A549 (cell line): Measurements from ENCODE around the gene OR51S1. TPM values are rescaled to one million over a fixed set of nuclear protein-coding genes. Genes with fewer than 3 reads are reported as not detected.

ENCODE experiments used
- ATAC-seq, 2 experiments: fragments of 200-7000 bp in 1 of 2; fragments of >200 bp in 1 of 2; cut with Nextera tagmentation in 1 of 2; cut with Tn5 transposase in 1 of 2; 3 replicates each; pipeline versions ENCODE4 v1.8.0 to v1.9.1; 2018 to 2020; ENCODE audit warnings: mild to moderate bottlenecking in 1 of 2, moderate library complexity in 1 of 2
- CTCF ChIA-PET: fragments of 300-600 bp; sonication (Branson Sonifier 250); formaldehyde crosslinking; extraction: SDS; loops from one replicate; lab custom pipeline; 2021; ENCODE audit warnings: antibody characterized with exemption, inconsistent platforms; lab: Yijun Ruan, JAX
- POLR2A ChIA-PET: fragments of 350-600 bp; formaldehyde crosslinking; extraction: SDS; loops from one replicate; lab custom pipeline; 2021; ENCODE audit warnings: antibody characterized with exemption, inconsistent platforms; lab: Yijun Ruan, JAX
- DNase-seq, 2 experiments: peaks; one replicate each; pipeline versions ENCODE4 v3.0.0 to v3.0.0-alpha.2; 2011 to 2016; ENCODE audit warnings: low read depth in 1 of 2, low spot score in 1 of 2
- FAIRE-seq: peaks from 2 replicates; lab custom pipeline; 2011; peaks lifted over from hg19 to GRCh38; lab: Jason Lieb, UNC
- H3K27ac ChIP-seq, 2 experiments: fragments of >200 bp; sonication (Bioruptor Twin); formaldehyde crosslinking; 3 replicates each; pipeline ENCODE4 v1.5.1; 2016 to 2017
- H3K4me1 ChIP-seq: fragments of >200 bp; sonication (Bioruptor Twin); formaldehyde crosslinking; 3 replicates; pipeline ENCODE4 v1.6.1; 2016
- H3K4me2 ChIP-seq: fragments of >200 bp; sonication (Bioruptor Twin); formaldehyde crosslinking; 3 replicates; pipeline ENCODE4 v1.6.1; 2016
- H3K4me3 ChIP-seq: fragments of >200 bp; sonication (Bioruptor Twin); formaldehyde crosslinking; 3 replicates; pipeline ENCODE4 v1.5.1; 2016
- H3K9me3 ChIP-seq: fragments of >200 bp; sonication (Bioruptor Twin); formaldehyde crosslinking; 3 replicates; pipeline ENCODE4 v1.6.1; 2016
- CBX2 ChIP-seq: fragments of 200-600 bp; sonication (generic); IDR thresholded peaks from 2 replicates; pipeline ENCODE4 v1.6.1; 2016; ENCODE audit warnings: low read depth, mild to moderate bottlenecking, borderline replicate concordance
- EHF ChIP-seq: fragments of 250-450 bp; sonication (Bioruptor Pico); IDR thresholded peaks from 2 replicates; pipeline ENCODE4 v1.5.0; 2020; ENCODE audit warnings: mild to moderate bottlenecking
- ESRRA ChIP-seq: fragments of 150-350 bp; IDR thresholded peaks from 2 replicates; pipeline ENCODE4 v1.6.1; 2014; ENCODE audit warnings: mild to moderate bottlenecking, low read length, borderline replicate concordance
- FOSB ChIP-seq: fragments of 250-450 bp; sonication (Bioruptor Pico); IDR thresholded peaks from 2 replicates; pipeline ENCODE4 v1.5.0; 2020; ENCODE audit warnings: mild to moderate bottlenecking, moderate library complexity
- FOSL2 ChIP-seq, 2 experiments: fragments of 450-650 bp in 1 of 2; fragments of >200 bp in 1 of 2; sonication (Bioruptor Twin) in 1 of 2; formaldehyde crosslinking; IDR thresholded peaks; 2 replicates each; pipeline versions ENCODE4 v1.5.0 to v1.6.1; 2016 to 2020; ENCODE audit warnings: mild to moderate bottlenecking in 1 of 2, moderate library complexity in 1 of 2
- JUNB ChIP-seq: fragments of >200 bp; sonication (Bioruptor Twin); formaldehyde crosslinking; IDR thresholded peaks from 2 replicates; pipeline ENCODE4 v1.6.1; 2016
- MAFK ChIP-seq: fragments of 450-650 bp; IDR thresholded peaks from 2 replicates; pipeline ENCODE4 v1.6.1; 2014; ENCODE audit not compliant: partially characterized antibody
- NFE2L2 ChIP-seq: fragments of 150-350 bp; conservative IDR thresholded peaks from 2 replicates; pipeline ENCODE4 v1.6.1; 2014; ENCODE audit warnings: low read length
- RAD21 ChIP-seq, 2 experiments: fragments of >200 bp in 1 of 2; sonication (Bioruptor Twin) in 1 of 2; formaldehyde crosslinking in 1 of 2; IDR thresholded peaks in 1 of 2; conservative IDR thresholded peaks in 1 of 2; 2 replicates in 1 of 2; 3 replicates in 1 of 2; pipeline ENCODE4 v1.6.1; 2012 to 2018; ENCODE audit warnings: inconsistent platforms in 1 of 2
- RNF2 ChIP-seq: fragments of 200-600 bp; sonication (generic); IDR thresholded peaks from 2 replicates; pipeline ENCODE4 v1.6.1; 2016; ENCODE audit warnings: low read depth, mild to moderate bottlenecking, antibody characterized with exemption, moderate library complexity, borderline replicate concordance
- SREBF2 ChIP-seq: fragments of 450-650 bp; IDR thresholded peaks from 2 replicates; pipeline ENCODE4 v1.6.1; 2014; ENCODE audit warnings: mild to moderate bottlenecking, moderate library complexity
- ZFP36 ChIP-seq: fragments of 450-650 bp; IDR thresholded peaks from 2 replicates; pipeline ENCODE4 v1.6.1; 2014; ENCODE audit warnings: borderline replicate concordance; ENCODE audit not compliant: partially characterized antibody
- ZNF302 ChIP-seq: fragments of 250-450 bp; sonication (Bioruptor Pico); IDR thresholded peaks from 2 replicates; pipeline ENCODE4 v1.9.0; 2021; ENCODE audit warnings: inconsistent platforms, mild to moderate bottlenecking, moderate library complexity
- ZSCAN20 ChIP-seq: fragments of 250-450 bp; sonication (Bioruptor Pico); IDR thresholded peaks from 2 replicates; pipeline ENCODE4 v1.8.0; 2022; ENCODE audit warnings: mild to moderate bottlenecking, moderate library complexity
- WGBS: methylation state at CpG from one replicate; pipeline ENCODE4 v1.1.6; 2017; ENCODE audit errors: missing lambda C conversion rate; 5-methylcytosine and 5-hydroxymethylcytosine counted together
- polyA plus RNA-seq, 4 experiments: library from polyadenylated mRNA; depleted of rRNA in 3 of 4; stranded (reverse); fragments of >200 nt; fragmentation: RNase III in 1 of 4; extraction: RNeasy Plus Mini Kit Qiagen cat#74134 plus additional on column Dnase treatment in 1 of 4; gene quantifications; 2 replicates in 3 of 4; 3 replicates in 1 of 4; pipeline ENCODE4 v1.2.3, GENCODE V29; 2011 to 2017
- TF ChIP-seq, protein P1 (sequence below): fragments of 200-600 bp; sonication (generic); IDR thresholded peaks from 2 replicates; pipeline ENCODE4 v1.6.1; 2016; ENCODE audit warnings: antibody characterized with exemption, mild to moderate bottlenecking, moderate library complexity
- TF ChIP-seq, protein P2 (sequence below): fragments of 250-450 bp; sonication (Bioruptor Pico); IDR thresholded peaks from 2 replicates; pipeline ENCODE4 v1.5.0; 2020; ENCODE audit warnings: low read depth, mild to moderate bottlenecking, moderate library complexity
- TF ChIP-seq, protein P3 (sequence below): fragments of 450-650 bp; IDR thresholded peaks from 2 replicates; pipeline ENCODE4 v1.6.1; 2014; ENCODE audit warnings: antibody characterized with exemption
- TF ChIP-seq, protein P4 (sequence below): fragments of 250-450 bp; sonication (Bioruptor Pico); IDR thresholded peaks from 2 replicates; pipeline ENCODE4 v1.5.0; 2021; ENCODE audit warnings: mild to moderate bottlenecking, moderate library complexity, borderline replicate concordance

The OR51S1 gene
- polyA plus RNA-seq, 2 of the 4 experiments (the other 2 are of a cell fraction): not detected

DNA sequence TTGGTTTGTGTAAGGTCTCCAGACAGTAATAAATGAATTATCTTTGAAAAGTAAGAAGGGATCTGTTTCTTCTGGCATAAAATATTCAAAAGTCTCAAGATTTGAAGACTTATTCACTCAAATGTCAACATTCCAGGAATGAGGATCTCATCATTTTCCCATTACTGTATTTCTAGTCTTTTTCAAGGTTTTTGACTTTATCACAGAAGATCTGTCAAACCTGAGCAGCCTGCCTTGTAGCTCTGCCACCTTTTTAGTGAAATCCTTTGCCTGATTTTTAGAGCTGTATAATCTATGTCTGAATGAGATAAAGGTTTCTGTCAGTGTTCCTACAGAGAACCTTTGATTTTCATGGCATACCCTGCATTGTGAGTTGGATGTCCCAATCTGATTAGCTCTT lies 23.9 kb downstream of the OR51S1 start:
- FAIRE-seq (no peak), DNase-seq (no peak), ATAC-seq (no peak)
- no peak for TF ChIP-seq ZFP36
- TF ChIP-seq MAFK: no peak
- TF ChIP-seq, protein P1, sequence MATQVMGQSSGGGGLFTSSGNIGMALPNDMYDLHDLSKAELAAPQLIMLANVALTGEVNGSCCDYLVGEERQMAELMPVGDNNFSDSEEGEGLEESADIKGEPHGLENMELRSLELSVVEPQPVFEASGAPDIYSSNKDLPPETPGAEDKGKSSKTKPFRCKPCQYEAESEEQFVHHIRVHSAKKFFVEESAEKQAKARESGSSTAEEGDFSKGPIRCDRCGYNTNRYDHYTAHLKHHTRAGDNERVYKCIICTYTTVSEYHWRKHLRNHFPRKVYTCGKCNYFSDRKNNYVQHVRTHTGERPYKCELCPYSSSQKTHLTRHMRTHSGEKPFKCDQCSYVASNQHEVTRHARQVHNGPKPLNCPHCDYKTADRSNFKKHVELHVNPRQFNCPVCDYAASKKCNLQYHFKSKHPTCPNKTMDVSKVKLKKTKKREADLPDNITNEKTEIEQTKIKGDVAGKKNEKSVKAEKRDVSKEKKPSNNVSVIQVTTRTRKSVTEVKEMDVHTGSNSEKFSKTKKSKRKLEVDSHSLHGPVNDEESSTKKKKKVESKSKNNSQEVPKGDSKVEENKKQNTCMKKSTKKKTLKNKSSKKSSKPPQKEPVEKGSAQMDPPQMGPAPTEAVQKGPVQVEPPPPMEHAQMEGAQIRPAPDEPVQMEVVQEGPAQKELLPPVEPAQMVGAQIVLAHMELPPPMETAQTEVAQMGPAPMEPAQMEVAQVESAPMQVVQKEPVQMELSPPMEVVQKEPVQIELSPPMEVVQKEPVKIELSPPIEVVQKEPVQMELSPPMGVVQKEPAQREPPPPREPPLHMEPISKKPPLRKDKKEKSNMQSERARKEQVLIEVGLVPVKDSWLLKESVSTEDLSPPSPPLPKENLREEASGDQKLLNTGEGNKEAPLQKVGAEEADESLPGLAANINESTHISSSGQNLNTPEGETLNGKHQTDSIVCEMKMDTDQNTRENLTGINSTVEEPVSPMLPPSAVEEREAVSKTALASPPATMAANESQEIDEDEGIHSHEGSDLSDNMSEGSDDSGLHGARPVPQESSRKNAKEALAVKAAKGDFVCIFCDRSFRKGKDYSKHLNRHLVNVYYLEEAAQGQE: no peak
- TF ChIP-seq CBX2: no peak
- ChIA-PET CTCF (interaction anchor here (1.8 kb wide), 1 partner anchor 638 kb away, joined by 8 read pairs; no protein-coding TSS in a partner anchor), POLR2A (no interaction called here)
- Histone ChIP-seq H3K4me1 (no peaks in the 10 kb centered on the region), H3K27ac (no peak overlapping the region), H3K4me2 (no peak overlapping the region), H3K9me3 (no peaks in the 10 kb centered on the region), H3K4me3 (no peak overlapping the region)

DNA sequence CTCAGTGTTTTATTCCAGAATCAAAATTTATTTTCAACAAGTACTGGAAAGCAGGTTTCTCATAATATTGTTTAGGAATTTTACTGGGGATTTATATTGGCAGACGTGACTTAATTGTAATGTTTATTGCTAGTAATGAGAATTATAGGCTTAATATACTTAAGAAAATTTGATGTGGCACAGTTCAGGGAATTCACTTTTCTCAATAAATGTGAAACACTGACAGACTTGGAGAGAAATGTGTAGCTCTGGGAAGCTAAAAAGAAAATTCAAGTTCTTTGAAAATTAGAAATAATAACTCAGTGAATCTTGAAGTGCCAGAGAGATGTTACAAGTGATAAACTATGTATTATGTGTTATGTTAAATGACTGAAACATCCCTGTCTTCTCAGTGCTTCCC lies 28.0 kb downstream of the OR51S1 start, which contains the start of gene OR51F2:
OR51F2 (plus strand) TSS at position 301 of the 400 bp plus-strand sequence. CDS start 101 bp downstream, outside the sequence.
- H3K9me3 ChIP-seq: no peaks in the 10 kb centered on the region
- WGBS: 11% methylated on average over 1 of the region's 1 CpG
- H3K4me2 ChIP-seq: no peak within 1 kb of the TSS
- ATAC-seq (no peak), DNase-seq (no peak), FAIRE-seq (no peak)
- POLR2A ChIA-PET: no interaction called here
- no peak within 1 kb of the TSS for H3K4me3 ChIP-seq
- CTCF ChIA-PET: no interaction called here
- H3K27ac ChIP-seq: no peak within 1 kb of the TSS
- no peaks in the 10 kb centered on the region for H3K4me1 ChIP-seq
- no peak for TF ChIP-seq RNF2
- TF ChIP-seq ZSCAN20 (CRISPR knock-in tag): no peak
- no peak for TF ChIP-seq FOSB (CRISPR knock-in tag)
- TF ChIP-seq, protein P2, sequence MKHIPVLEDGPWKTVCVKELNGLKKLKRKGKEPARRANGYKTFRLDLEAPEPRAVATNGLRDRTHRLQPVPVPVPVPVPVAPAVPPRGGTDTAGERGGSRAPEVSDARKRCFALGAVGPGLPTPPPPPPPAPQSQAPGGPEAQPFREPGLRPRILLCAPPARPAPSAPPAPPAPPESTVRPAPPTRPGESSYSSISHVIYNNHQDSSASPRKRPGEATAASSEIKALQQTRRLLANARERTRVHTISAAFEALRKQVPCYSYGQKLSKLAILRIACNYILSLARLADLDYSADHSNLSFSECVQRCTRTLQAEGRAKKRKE (CRISPR knock-in tag): no peak
- TF ChIP-seq ZNF302 (CRISPR knock-in tag): no peak
- TF ChIP-seq ESRRA: no peak
- TF ChIP-seq RAD21 (conservative IDR thresholded peaks at IDR 0.05 in 1 of 2, IDR thresholded peaks at IDR 0.05 in 1 of 2): no peak
- TF ChIP-seq, all 56 proteins: peak for 0

DNA sequence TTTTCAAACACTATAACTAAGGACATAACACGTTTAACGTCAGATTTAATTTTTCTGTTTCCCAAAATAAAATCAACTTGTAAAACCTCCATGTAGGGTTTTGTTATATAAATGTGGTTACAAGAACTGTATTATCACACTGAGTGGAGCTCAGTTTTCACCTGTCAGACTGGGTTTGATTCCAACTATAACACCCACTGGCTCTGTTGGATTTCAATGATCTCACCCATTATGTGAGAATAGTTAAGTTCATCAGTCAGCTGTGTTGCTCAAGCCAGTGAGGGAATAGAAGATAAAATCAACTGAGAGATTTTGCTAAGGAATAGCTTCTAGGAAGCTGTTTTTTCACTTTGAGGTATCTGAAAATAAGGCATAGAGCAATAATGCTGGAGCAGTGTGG lies 39.8 kb downstream of the OR51S1 start:
- CTCF ChIA-PET: no interaction called here
- DNase-seq: no peak
- no peak for TF ChIP-seq SREBF2
- TF ChIP-seq EHF (CRISPR knock-in tag): no peak
- TF ChIP-seq FOSL2 (IDR thresholded peaks at IDR 0.05): no peak
- TF ChIP-seq FOSL2 (CRISPR knock-in tag; IDR thresholded peaks at IDR 0.05): no peak
- no peak for TF ChIP-seq NFE2L2
- TF ChIP-seq ZSCAN20 (CRISPR knock-in tag): no peak
- TF ChIP-seq ESRRA: no peak
- TF ChIP-seq, protein P3, sequence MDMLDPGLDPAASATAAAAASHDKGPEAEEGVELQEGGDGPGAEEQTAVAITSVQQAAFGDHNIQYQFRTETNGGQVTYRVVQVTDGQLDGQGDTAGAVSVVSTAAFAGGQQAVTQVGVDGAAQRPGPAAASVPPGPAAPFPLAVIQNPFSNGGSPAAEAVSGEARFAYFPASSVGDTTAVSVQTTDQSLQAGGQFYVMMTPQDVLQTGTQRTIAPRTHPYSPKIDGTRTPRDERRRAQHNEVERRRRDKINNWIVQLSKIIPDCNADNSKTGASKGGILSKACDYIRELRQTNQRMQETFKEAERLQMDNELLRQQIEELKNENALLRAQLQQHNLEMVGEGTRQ: no peak
- TF ChIP-seq, protein P4, sequence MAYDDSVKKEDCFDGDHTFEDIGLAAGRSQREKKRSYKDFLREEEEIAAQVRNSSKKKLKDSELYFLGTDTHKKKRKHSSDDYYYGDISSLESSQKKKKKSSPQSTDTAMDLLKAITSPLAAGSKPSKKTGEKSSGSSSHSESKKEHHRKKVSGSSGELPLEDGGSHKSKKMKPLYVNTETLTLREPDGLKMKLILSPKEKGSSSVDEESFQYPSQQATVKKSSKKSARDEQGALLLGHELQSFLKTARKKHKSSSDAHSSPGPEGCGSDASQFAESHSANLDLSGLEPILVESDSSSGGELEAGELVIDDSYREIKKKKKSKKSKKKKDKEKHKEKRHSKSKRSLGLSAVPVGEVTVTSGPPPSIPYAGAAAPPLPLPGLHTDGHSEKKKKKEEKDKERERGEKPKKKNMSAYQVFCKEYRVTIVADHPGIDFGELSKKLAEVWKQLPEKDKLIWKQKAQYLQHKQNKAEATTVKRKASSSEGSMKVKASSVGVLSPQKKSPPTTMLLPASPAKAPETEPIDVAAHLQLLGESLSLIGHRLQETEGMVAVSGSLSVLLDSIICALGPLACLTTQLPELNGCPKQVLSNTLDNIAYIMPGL: no peak
- TF ChIP-seq JUNB: no peak
- TF ChIP-seq, all 56 proteins: peak for 0
- ATAC-seq (no peak), FAIRE-seq (no peak)
- WGBS: 55% methylated on average over 2 of the region's 2 CpGs
- Histone ChIP-seq H3K4me1 (no peaks in the 10 kb centered on the region), H3K9me3 (no peaks in the 10 kb centered on the region), H3K27ac (no peak overlapping the region), H3K4me3 (no peak overlapping the region), H3K4me2 (no peak overlapping the region)
- POLR2A ChIA-PET: no interaction called here
